Common myeloid progenitor, CD34-positive (primary cell): ENCODE data around the gene SEMA3C.

Source experiments
- CTCF ChIA-PET: fragments of 350-600 bp; sonication (Branson Sonifier 250); formaldehyde crosslinking; loops from one replicate; lab custom pipeline; 2021; ENCODE audit warnings: antibody characterized with exemption; lab: Charles Lee
- POLR2A ChIA-PET: fragments of 350-600 bp; sonication (Branson Sonifier 250); formaldehyde crosslinking; loops from one replicate; lab custom pipeline; 2021; ENCODE audit warnings: antibody characterized with exemption; lab: Charles Lee
- DNase-seq, 3 donors: peaks; one replicate each; pipeline versions ENCODE4 v3.0.0 to v3.0.0-alpha.2; 2013
- H3K27ac ChIP-seq, 2 experiments: 1 replicate in 1 of 2; 2 replicates in 1 of 2; pipeline ENCODE4 v1.7.0; 2013; ENCODE audit warnings: inconsistent platforms in 2 of 2, low read length in 2 of 2, mild to moderate bottlenecking in 2 of 2, low read depth in 1 of 2, moderate library complexity in 1 of 2; ENCODE audit not compliant: severe bottlenecking in 2 of 2, insufficient read depth in 1 of 2, poor library complexity in 1 of 2
- H3K27me3 ChIP-seq, 5 experiments: replicated peaks in 2 of 5; 1 replicate in 3 of 5; 2 replicates in 2 of 5; pipeline versions ENCODE4 v1.6.1 to v1.7.0; 2013; ENCODE audit warnings: low read length in 4 of 5, mild to moderate bottlenecking in 2 of 5, moderate library complexity in 2 of 5, inconsistent platforms in 1 of 5; ENCODE audit not compliant: insufficient read depth in 5 of 5, control insufficient read depth in 4 of 5
- H3K36me3 ChIP-seq, 4 experiments: 1 replicate in 2 of 4; 2 replicates in 2 of 4; pipeline versions ENCODE4 v1.6.1 to v1.7.0; 2013; ENCODE audit warnings: low read length in 3 of 4, control low read depth in 1 of 4, mild to moderate bottlenecking in 1 of 4; ENCODE audit not compliant: control insufficient read depth in 4 of 4, insufficient read depth in 4 of 4
- H3K4me1 ChIP-seq, 4 experiments: 1 replicate in 3 of 4; 2 replicates in 1 of 4; pipeline versions ENCODE4 v1.6.1 to v1.7.1; 2013; ENCODE audit warnings: low read length in 3 of 4, mild to moderate bottlenecking in 3 of 4, control low read depth in 1 of 4, inconsistent platforms in 1 of 4, moderate library complexity in 1 of 4; ENCODE audit not compliant: control insufficient read depth in 4 of 4, insufficient read depth in 4 of 4; ENCODE audit errors: control extremely low read depth in 1 of 4
- H3K4me3 ChIP-seq, 7 experiments: 1 replicate in 4 of 7; 2 replicates in 3 of 7; pipeline versions ENCODE4 v1.5.1 to v1.7.0; 2013; ENCODE audit warnings: mild to moderate bottlenecking in 7 of 7, low read length in 6 of 7, moderate library complexity in 6 of 7, inconsistent platforms in 2 of 7, low read depth in 2 of 7, control low read depth in 1 of 7; ENCODE audit not compliant: insufficient read depth in 4 of 7, control insufficient read depth in 1 of 7; ENCODE audit errors: extremely low read depth in 1 of 7
- H3K9me3 ChIP-seq, 5 experiments: 1 replicate in 4 of 5; 2 replicates in 1 of 5; pipeline versions ENCODE4 v1.6.1 to v1.7.1; 2013; ENCODE audit warnings: low read length in 4 of 5, mild to moderate bottlenecking in 2 of 5, inconsistent platforms in 1 of 5, low read depth in 1 of 5, moderate library complexity in 1 of 5; ENCODE audit not compliant: control insufficient read depth in 4 of 5, insufficient read depth in 2 of 5; ENCODE audit errors: control extremely low read depth in 1 of 5
- WGBS: methylation state at CpG from one replicate; pipeline ENCODE4 v1.1.5; 2013; ENCODE audit not compliant: insufficient coverage; 5-methylcytosine and 5-hydroxymethylcytosine counted together

SEMA3C gene

GRCh38 chr7:80748363-80749042, 170.3 kb downstream of the SEMA3C start:
- Histone ChIP-seq H3K27ac (no peak overlapping the region), H3K4me1 (no peaks in the 10 kb centered on the region), H3K9me3 (no peaks in the 10 kb centered on the region), H3K36me3 (peaks cover 0 to 2% (median 0%) of the 10 kb centered on the region in 4 experiments), H3K4me3 (no peak overlapping the region), H3K27me3 (no peaks in the 10 kb centered on the region)
- no peak for DNase-seq
- ChIA-PET POLR2A (interaction anchor here (0.6 kb wide), 1 partner anchor 162 kb away, joined by 5 read pairs; no protein-coding TSS in a partner anchor), CTCF (no interaction called here)
- 92% methylated on average over 3 of the region's 8 CpGs for WGBS

- Histone ChIP-seq H3K4me3 (no peak overlapping the region), H3K4me1 (no peaks in the 10 kb centered on the region), H3K9me3 (no peaks in the 10 kb centered on the region), H3K27me3 (no peaks in the 10 kb centered on the region), H3K36me3 (peaks cover 0 to 2% (median 0%) of the 10 kb centered on the region in 4 experiments), H3K27ac (no peak overlapping the region)
- CTCF ChIA-PET = no interaction called here
- POLR2A ChIA-PET = no interaction called here
- no CpG with 5 or more reads among the region's 1 CpG for WGBS
- no peak for DNase-seq
Observed at GRCh38 chr7:80740778-80741545, 177.9 kb downstream of the SEMA3C start.

GRCh38 chr7:80736371-80737125, 182.3 kb downstream of the SEMA3C start:
- H3K36me3 ChIP-seq = no peaks in the 10 kb centered on the region
- no peak overlapping the region for H3K4me3 ChIP-seq
- no peak for DNase-seq
- ChIA-PET POLR2A (no interaction called here), CTCF (no interaction called here)
- H3K9me3 ChIP-seq = no peaks in the 10 kb centered on the region
- no peak overlapping the region for H3K27ac ChIP-seq
- no peaks in the 10 kb centered on the region for H3K4me1 ChIP-seq
- no peaks in the 10 kb centered on the region for H3K27me3 ChIP-seq
- 100% methylated on average over 1 of the region's 4 CpGs for WGBS

- Histone ChIP-seq H3K4me1 (no peaks in the 10 kb centered on the region), H3K9me3 (no peaks in the 10 kb centered on the region), H3K27me3 (no peaks in the 10 kb centered on the region), H3K4me3 (no peak overlapping the region), H3K36me3 (no peaks in the 10 kb centered on the region), H3K27ac (no peak overlapping the region)
- ChIA-PET POLR2A (no interaction called here), CTCF (no interaction called here)
- WGBS = 98% methylated on average over 10 of the region's 12 CpGs
- DNase-seq = no peak
Observed at GRCh38 chr7:80735330-80735729, 183.5 kb downstream of the SEMA3C start.

GRCh38 chr7:80734011-80734410, 184.8 kb downstream of the SEMA3C start:
- H3K27me3 ChIP-seq = no peaks in the 10 kb centered on the region
- no peak overlapping the region for H3K27ac ChIP-seq
- H3K4me3 ChIP-seq = no peak overlapping the region
- no peaks in the 10 kb centered on the region for H3K9me3 ChIP-seq
- no peaks in the 10 kb centered on the region for H3K36me3 ChIP-seq
- no peak for DNase-seq
- WGBS = 100% methylated on average over 1 of the region's 4 CpGs
- CTCF ChIA-PET = interaction anchor here (0.6 kb wide), 1 partner anchor 1673 kb away, joined by 3 read pairs; no protein-coding TSS in a partner anchor
- no peaks in the 10 kb centered on the region for H3K4me1 ChIP-seq
- POLR2A ChIA-PET = interaction anchor here (0.6 kb wide), 1 partner anchor 274 kb away, joined by 3 read pairs; no protein-coding TSS in a partner anchor

GRCh38 chr7:80733333-80733915, 185.4 kb downstream of the SEMA3C start:
- 100% methylated on average over 1 of the region's 3 CpGs for WGBS
- Histone ChIP-seq H3K4me3 (no peak overlapping the region), H3K27me3 (no peaks in the 10 kb centered on the region), H3K4me1 (no peaks in the 10 kb centered on the region), H3K36me3 (no peaks in the 10 kb centered on the region), H3K9me3 (no peaks in the 10 kb centered on the region), H3K27ac (no peak overlapping the region)
- CTCF ChIA-PET = interaction anchor here (0.6 to 1.0 kb wide), 3 partner anchors 9 to 1672 kb away, joined by 3 to 7 read pairs (median 4); no protein-coding TSS in a partner anchor
- DNase-seq = no peak
- POLR2A ChIA-PET = interaction anchor here (0.6 kb wide), 1 partner anchor 274 kb away, joined by 3 read pairs; no protein-coding TSS in a partner anchor
